Muscle of leg (tissue), 11 donors: ENCODE data around the gene ZNF70. TPM values are rescaled to one million over a fixed set of nuclear protein-coding genes. Genes with fewer than 3 reads are reported as not detected.
A peak's percentile ranks its signal among the peaks of the same experiment; 100 is the strongest.

Source experiments
- DNase-seq: peaks from one replicate; pipeline ENCODE4 v3.0.0; 2013
- H3K27ac ChIP-seq: one replicate; pipeline ENCODE4 v1.5.1; 2013; ENCODE audit warnings: mild to moderate bottlenecking, low read length, control low read depth
- H3K27me3 ChIP-seq: one replicate; pipeline ENCODE4 v1.6.1; 2013; ENCODE audit warnings: low read length; ENCODE audit not compliant: control insufficient read depth, insufficient read depth
- H3K36me3 ChIP-seq: one replicate; pipeline ENCODE4 v1.6.1; 2013; ENCODE audit warnings: low read length; ENCODE audit not compliant: control insufficient read depth, insufficient read depth
- H3K4me1 ChIP-seq: one replicate; pipeline ENCODE4 v1.6.1; 2013; ENCODE audit warnings: low read length; ENCODE audit not compliant: control insufficient read depth, insufficient read depth
- H3K4me3 ChIP-seq: one replicate; pipeline ENCODE4 v1.5.1; 2013; ENCODE audit warnings: low read length, control low read depth
- H3K9me3 ChIP-seq: replicated peaks from 2 replicates; pipeline ENCODE4 v1.6.1; 2013; ENCODE audit warnings: low read depth, low read length; ENCODE audit not compliant: control insufficient read depth
- WGBS: methylation state at CpG from one replicate; pipeline ENCODE4 v1.1.5; 2013; ENCODE audit warnings: missing lambda C conversion rate; ENCODE audit not compliant: insufficient coverage; 5-methylcytosine and 5-hydroxymethylcytosine counted together
- polyA plus RNA-seq, 8 donors: library from polyadenylated mRNA; unstranded; fragments of 120-200 nt; gene quantifications; one replicate each; pipeline versions ENCODE4 v1.2.1 to v1.2.3, GENCODE V29; 2013; ENCODE audit warnings: inconsistent platforms in 1 of 8, low replicate concordance in 1 of 8; ENCODE audit not compliant: insufficient read length in 8 of 8, insufficient read depth in 1 of 8
- total RNA-seq: library from RNA; stranded (reverse); fragments of 120-200 nt; gene quantifications from one replicate; pipeline ENCODE4 v1.2.4, GENCODE V29; 2013

ZNF70 gene
- total and polyA plus RNA-seq, 9 donors: 3.9 to 6.9 (median 5.1) TPM

DNA sequence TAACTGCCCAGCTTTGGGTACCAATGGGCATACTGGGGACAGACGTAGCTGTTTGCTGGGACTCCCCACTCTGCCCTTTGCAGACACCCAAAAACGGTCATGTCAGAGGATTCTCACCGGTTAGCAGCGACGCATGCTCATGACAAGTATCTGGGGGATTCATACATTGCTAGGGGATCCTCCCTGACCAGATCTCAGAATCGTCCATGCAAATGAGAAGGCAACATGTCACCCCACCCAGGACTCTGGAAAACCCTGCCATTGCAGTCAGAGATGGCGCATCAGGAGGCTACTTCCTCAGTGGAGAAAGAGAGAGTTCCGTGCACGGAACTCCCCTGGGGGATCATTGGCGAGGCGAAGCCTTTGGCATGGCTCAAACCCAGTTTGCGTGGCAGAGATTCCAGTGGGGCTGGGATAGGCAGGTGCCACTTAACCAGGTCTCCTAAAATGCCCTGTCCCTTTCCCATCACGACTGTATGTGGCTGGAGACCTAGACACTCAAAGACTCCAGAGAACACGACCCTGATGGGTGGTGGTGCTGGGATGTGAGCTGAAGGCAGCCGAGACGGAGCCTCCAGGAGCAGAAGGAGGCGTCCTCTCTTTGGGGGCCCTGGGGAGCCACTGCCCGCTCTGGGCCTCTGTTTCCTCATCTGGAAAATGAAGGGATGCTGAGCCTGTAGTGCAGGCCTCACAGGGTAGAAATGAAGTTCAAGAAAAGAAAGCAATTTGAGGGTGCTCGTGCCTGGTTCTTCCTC, 55.2 kb downstream of the ZNF70 start:
- whole genome bisulfite sequencing: 84% methylated on average over 15 of the region's 19 CpGs
- no peak overlapping the region for H3K27ac ChIP-seq

DNA sequence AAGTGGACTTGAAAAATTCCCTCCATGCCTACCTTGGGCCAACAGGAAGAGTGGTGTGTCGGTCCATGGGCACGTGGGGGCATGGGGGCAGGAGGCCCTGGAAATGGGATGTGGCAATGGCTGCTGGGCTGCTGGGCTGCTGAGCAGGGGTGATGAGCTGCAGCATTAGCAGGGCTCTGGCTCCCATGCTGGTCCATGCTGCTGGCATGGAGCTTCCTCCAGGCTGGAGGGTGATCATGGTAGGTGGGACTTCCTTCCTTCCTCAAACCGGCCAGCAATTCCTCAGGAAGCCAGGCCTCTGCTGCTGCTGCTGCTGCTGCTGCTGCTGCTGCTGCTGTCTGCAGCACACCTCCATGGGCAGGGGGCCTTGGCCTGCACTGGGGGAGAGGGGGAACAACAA, 55.8 kb downstream of the ZNF70 start:
- Histone ChIP-seq H3K4me3 (no peak overlapping the region), H3K9me3 (no peaks in the 10 kb centered on the region), H3K4me1 (peaks cover 22% of the 10 kb centered on the region), H3K27me3 (no peaks in the 10 kb centered on the region), H3K27ac (no peak overlapping the region), H3K36me3 (peaks cover 29% of the 10 kb centered on the region)
- DNase-seq: no peak
- WGBS: no CpG with 5 or more reads among the region's 3 CpGs

More for the DNA sequence above, 55.2 kb downstream of the ZNF70 start:
- Histone ChIP-seq H3K36me3 (peaks cover 29% of the 10 kb centered on the region), H3K4me1 (peaks cover 22% of the 10 kb centered on the region), H3K27me3 (no peaks in the 10 kb centered on the region), H3K4me3 (no peak overlapping the region), H3K9me3 (no peaks in the 10 kb centered on the region)
- DNase-seq: no peak

DNA sequence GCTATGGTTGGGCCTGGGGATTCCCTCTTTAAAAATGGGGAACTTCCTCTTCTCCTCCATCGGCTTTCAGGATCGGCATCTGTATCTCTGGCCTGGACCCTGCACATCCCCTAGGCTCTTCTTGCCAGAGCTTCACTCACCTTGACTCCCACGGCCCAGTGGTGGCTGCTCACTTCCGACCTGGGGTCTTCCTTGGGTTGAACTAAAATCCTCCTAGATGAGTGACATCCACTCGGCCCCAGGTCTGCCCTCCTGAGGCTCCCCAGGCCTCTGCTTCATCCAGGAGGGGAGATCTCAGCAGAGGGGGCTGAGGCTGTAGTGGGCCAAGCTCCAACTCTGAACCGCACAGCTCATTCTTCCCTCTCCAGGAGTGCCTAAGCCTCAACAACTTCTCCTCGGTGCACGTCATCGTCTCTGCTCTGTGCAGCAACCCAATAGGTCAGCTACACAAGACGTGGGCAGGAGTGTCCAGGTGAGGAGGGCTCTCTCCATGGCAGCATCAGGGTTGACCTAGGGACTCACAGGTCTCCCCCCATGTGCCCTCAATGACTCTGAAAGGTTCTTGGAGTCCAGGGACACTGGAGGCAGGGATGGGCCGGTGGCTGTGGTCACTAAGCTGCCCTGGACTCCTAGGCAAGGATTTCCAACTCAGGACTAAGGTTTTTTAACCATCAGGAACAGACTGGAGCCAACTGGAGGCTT, 56.8 kb downstream of the ZNF70 start:
- WGBS: 92% methylated on average over 8 of the region's 11 CpGs
- peaks cover 22% of the 10 kb centered on the region for H3K4me1 ChIP-seq
- H3K27me3 ChIP-seq: no peaks in the 10 kb centered on the region
- H3K4me3 ChIP-seq: no peak overlapping the region
- H3K36me3 ChIP-seq: peaks cover 34% of the 10 kb centered on the region
- H3K9me3 ChIP-seq: no peaks in the 10 kb centered on the region
- H3K27ac ChIP-seq: no peak overlapping the region
- DNase-seq: no peak

- H3K9me3 ChIP-seq: no peaks in the 10 kb centered on the region
- peaks cover 42% of the 10 kb centered on the region for H3K36me3 ChIP-seq
- DNase-seq: peak; percentile 57
- H3K4me1 ChIP-seq: peaks cover 19% of the 10 kb centered on the region
- no peaks in the 10 kb centered on the region for H3K27me3 ChIP-seq
- H3K27ac ChIP-seq: no peak overlapping the region
- 80% methylated on average over 10 of the region's 12 CpGs for WGBS
- H3K4me3 ChIP-seq: no peak overlapping the region
These were observed 58.2 kb downstream of the ZNF70 start for GRCh38 chr22:23692598-23693291.

- Histone ChIP-seq H3K27me3 (no peaks in the 10 kb centered on the region), H3K4me1 (peaks cover 19% of the 10 kb centered on the region), H3K4me3 (no peak overlapping the region), H3K36me3 (peaks cover 42% of the 10 kb centered on the region), H3K9me3 (no peaks in the 10 kb centered on the region), H3K27ac (no peak overlapping the region)
- DNase-seq: no peak
- 97% methylated on average over 4 of the region's 12 CpGs for WGBS
These were observed 59.0 kb downstream of the ZNF70 start for GRCh38 chr22:23691748-23692423.

DNA sequence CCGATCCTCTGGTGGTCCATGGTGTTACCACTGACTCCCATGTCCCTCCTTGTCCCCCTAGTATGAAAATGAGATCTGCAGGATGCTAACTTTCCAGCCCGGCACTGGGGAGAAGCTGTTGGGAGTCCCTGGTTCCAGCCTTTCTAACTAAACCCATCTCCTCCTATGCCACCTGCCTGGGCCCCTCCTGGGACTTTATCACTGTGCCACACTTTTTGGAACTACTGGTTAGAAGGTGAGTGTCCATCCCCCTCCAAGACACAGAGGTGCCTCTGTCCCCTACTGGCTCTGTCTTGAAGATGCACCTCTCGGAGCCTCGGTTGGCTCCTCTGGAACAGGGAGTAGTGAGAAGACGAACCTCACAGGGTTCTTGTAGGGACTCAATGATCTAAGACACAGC, 60.2 kb downstream of the ZNF70 start, which contains the start of gene RGL4:
Gene RGL4, plus strand, starts transcription at position 301 of the 400 bp plus-strand sequence. CDS start 1,018 bp downstream, outside the sequence.
- peaks cover 42% of the 10 kb centered on the region for H3K36me3 ChIP-seq
- no peaks in the 10 kb centered on the region for H3K27me3 ChIP-seq
- H3K9me3 ChIP-seq: no peaks in the 10 kb centered on the region
- WGBS: no CpG with 5 or more reads among the region's 5 CpGs
- no peak within 1 kb of the TSS for H3K4me3 ChIP-seq
- DNase-seq: no peak
- no peak within 1 kb of the TSS for H3K27ac ChIP-seq
- H3K4me1 ChIP-seq: peaks cover 20% of the 10 kb centered on the region

GRCh38 chr22:23689414-23689813, 61.5 kb downstream of the ZNF70 start:
- no peak overlapping the region for H3K4me3 ChIP-seq
- WGBS: 92% methylated on average over 7 of the region's 7 CpGs

More at GRCh38 chr22:23689414-23689813, 61.5 kb downstream of the ZNF70 start:
- no peak overlapping the region for H3K27ac ChIP-seq
- DNase-seq: no peak
- no peaks in the 10 kb centered on the region for H3K27me3 ChIP-seq
- peaks cover 33% of the 10 kb centered on the region for H3K36me3 ChIP-seq
- peaks cover 33% of the 10 kb centered on the region for H3K4me1 ChIP-seq
- H3K9me3 ChIP-seq: no peaks in the 10 kb centered on the region

Other genes starting within 250 kb of the ZNF70 start
- 0.13 TPM for gene IGLL1, start 170.8 kb downstream of the ZNF70 start, total RNA-seq
- gene IGLL1, start 170.8 kb downstream of the ZNF70 start, polyA plus RNA-seq: 1 to 10 TPM in 2 of 8 donors, under 1 TPM in 6; 0.32 to 1.7 (median 0.85) TPM
- 0.71 TPM for gene DRICH1, start 118.8 kb downstream of the ZNF70 start, total RNA-seq
- gene DRICH1, start 118.8 kb downstream of the ZNF70 start, polyA plus RNA-seq: 1 to 10 TPM in 1 of 8 donors, under 1 TPM in 7; 0.43 to 1.1 (median 0.48) TPM
- gene RGL4, start 60.1 kb downstream of the ZNF70 start, total RNA-seq: 0.13 TPM
- 1 to 10 TPM in 7 of 8 donors, under 1 TPM in 1; 0.84 to 2.4 (median 1.4) TPM for gene RGL4, start 60.1 kb downstream of the ZNF70 start, polyA plus RNA-seq
- 0.40 TPM for gene VPREB3, start 3.3 kb upstream of the ZNF70 start, total RNA-seq
- gene VPREB3, start 3.3 kb upstream of the ZNF70 start, polyA plus RNA-seq: 1 to 10 TPM in 5 of 8 donors, under 1 TPM in 2, not detected in 1; 0.60 to 2.1 (median 1.1) TPM
- 0.66 TPM for gene C22orf15, start 11.9 kb upstream of the ZNF70 start, total RNA-seq
- gene C22orf15, start 11.9 kb upstream of the ZNF70 start, polyA plus RNA-seq: under 1 TPM; 0.14 to 0.65 (median 0.43) TPM
- 47.8 TPM for gene CHCHD10, start 16.9 kb upstream of the ZNF70 start, total RNA-seq
- 10 to 100 TPM; 36.7 to 78.7 (median 50.0) TPM for gene CHCHD10, start 16.9 kb upstream of the ZNF70 start, polyA plus RNA-seq
- gene MMP11, start 21.7 kb upstream of the ZNF70 start, total RNA-seq: 8.9 TPM
- gene MMP11, start 21.7 kb upstream of the ZNF70 start, polyA plus RNA-seq: 10 to 100 TPM in 5 of 8 donors, 1 to 10 TPM in 3; 5.6 to 16.8 (median 12.1) TPM
- 43.0 TPM for gene SMARCB1, start 35.9 kb upstream of the ZNF70 start, total RNA-seq
- 100 to 1,000 TPM in 2 of 8 donors, 10 to 100 TPM in 6; 62.4 to 114 (median 84.7) TPM for gene SMARCB1, start 35.9 kb upstream of the ZNF70 start, polyA plus RNA-seq
- gene DERL3, start 87.9 kb upstream of the ZNF70 start, total RNA-seq: 0.62 TPM
- gene DERL3, start 87.9 kb upstream of the ZNF70 start, polyA plus RNA-seq: 1 to 10 TPM in 6 of 8 donors, under 1 TPM in 2; 0.76 to 1.8 (median 1.5) TPM
- gene SLC2A11, start 106.8 kb upstream of the ZNF70 start, total RNA-seq: 6.2 TPM
- 1 to 10 TPM; 2.8 to 8.4 (median 6.1) TPM for gene SLC2A11, start 106.8 kb upstream of the ZNF70 start, polyA plus RNA-seq
- 179 TPM for gene MIF, start 143.3 kb upstream of the ZNF70 start, total RNA-seq
- 100 to 1,000 TPM; 123 to 209 (median 180) TPM for gene MIF, start 143.3 kb upstream of the ZNF70 start, polyA plus RNA-seq
- 4.5 TPM for gene GSTT2B, start 210.1 kb upstream of the ZNF70 start, total RNA-seq
- 10 to 100 TPM in 2 of 8 donors, 1 to 10 TPM in 6; 1.4 to 44.5 (median 6.5) TPM for gene GSTT2B, start 210.1 kb upstream of the ZNF70 start, polyA plus RNA-seq
- 0.80 TPM for gene DDTL, start 215.8 kb upstream of the ZNF70 start, total RNA-seq
- gene DDTL, start 215.8 kb upstream of the ZNF70 start, polyA plus RNA-seq: 1 to 10 TPM; 2.9 to 6.5 (median 4.1) TPM
- 70.3 TPM for gene DDT, start 223.3 kb upstream of the ZNF70 start, total RNA-seq
- 10 to 100 TPM; 39.8 to 78.8 (median 58.3) TPM for gene DDT, start 223.3 kb upstream of the ZNF70 start, polyA plus RNA-seq
- 0.18 TPM for gene GSTT2, start 229.0 kb upstream of the ZNF70 start, total RNA-seq
- gene GSTT2, start 229.0 kb upstream of the ZNF70 start, polyA plus RNA-seq: 1 to 10 TPM in 4 of 8 donors, under 1 TPM in 3, not detected in 1; 0.28 to 2.0 (median 1.0) TPM